ENCODE results near the gene CALCR.

- TF ChIP-seq RBM17 (IDR thresholded peaks at IDR 0.05; ENCODE audit: borderline replicate concordance, low read depth, low read length) (no peak), NRF1 (conservative IDR thresholded peaks at IDR 0.05 in 1 of 2, IDR thresholded peaks at IDR 0.05 in 1 of 2) (no peak), FOS (IDR thresholded peaks at IDR 0.05; ENCODE audit: extremely low read depth, insufficient read length) (no peak), EZH2 (IDR thresholded peaks at IDR 0.05; ENCODE audit: borderline replicate concordance, low read depth, low read length) (no peak), RAD21 (CRISPR knock-in tag; conservative IDR thresholded peaks at IDR 0.05 in 1 of 2, IDR thresholded peaks at IDR 0.05 in 1 of 2) (no peak), E2F5 (CRISPR knock-in tag; IDR thresholded peaks at IDR 0.05) (no peak), USF2 (CRISPR knock-in tag; IDR thresholded peaks at IDR 0.05) (no peak), SPI1 (IDR thresholded peaks at IDR 0.05; ENCODE audit: borderline replicate concordance, low read depth, low read length) (no peak), ZBTB17 (CRISPR knock-in tag; IDR thresholded peaks at IDR 0.05) (no peak)
Observed at GRCh38 chr7:93509303-93509702, 65.2 kb downstream of the CALCR start.

All from K562 (cell line).